ENCODE results near the gene UBE2H.
"Not testable (repeated sequence)": the region's sequence is repeated elsewhere in the genome, so short reads cannot be mapped to it uniquely, and the experiment has no call there.

Gene UBE2H

DNA sequence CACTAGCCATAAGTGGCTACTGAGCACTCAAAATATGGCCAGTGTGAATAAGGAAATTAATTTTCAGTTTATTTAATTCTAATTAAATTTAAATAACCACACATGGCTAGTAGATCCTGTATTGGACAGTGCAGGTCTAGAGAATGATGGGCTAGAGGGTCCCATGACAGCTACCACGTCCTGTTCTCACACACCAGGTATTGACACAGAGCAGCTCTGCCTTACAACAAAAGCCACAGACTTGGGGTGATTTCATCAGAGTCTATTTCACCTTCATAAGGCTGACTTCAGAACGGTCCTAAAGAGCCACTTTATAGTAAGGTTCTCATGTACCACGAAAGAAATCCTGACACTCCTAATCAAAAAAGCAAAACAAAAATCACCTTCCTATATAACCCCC, 111.3 kb downstream of the UBE2H start:
- no peak overlapping the region for H3K27ac ChIP-seq
- TF ChIP-seq ZFX (IDR thresholded peaks at IDR 0.05): no peak
- TF ChIP-seq, protein P1, sequence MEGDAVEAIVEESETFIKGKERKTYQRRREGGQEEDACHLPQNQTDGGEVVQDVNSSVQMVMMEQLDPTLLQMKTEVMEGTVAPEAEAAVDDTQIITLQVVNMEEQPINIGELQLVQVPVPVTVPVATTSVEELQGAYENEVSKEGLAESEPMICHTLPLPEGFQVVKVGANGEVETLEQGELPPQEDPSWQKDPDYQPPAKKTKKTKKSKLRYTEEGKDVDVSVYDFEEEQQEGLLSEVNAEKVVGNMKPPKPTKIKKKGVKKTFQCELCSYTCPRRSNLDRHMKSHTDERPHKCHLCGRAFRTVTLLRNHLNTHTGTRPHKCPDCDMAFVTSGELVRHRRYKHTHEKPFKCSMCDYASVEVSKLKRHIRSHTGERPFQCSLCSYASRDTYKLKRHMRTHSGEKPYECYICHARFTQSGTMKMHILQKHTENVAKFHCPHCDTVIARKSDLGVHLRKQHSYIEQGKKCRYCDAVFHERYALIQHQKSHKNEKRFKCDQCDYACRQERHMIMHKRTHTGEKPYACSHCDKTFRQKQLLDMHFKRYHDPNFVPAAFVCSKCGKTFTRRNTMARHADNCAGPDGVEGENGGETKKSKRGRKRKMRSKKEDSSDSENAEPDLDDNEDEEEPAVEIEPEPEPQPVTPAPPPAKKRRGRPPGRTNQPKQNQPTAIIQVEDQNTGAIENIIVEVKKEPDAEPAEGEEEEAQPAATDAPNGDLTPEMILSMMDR (conservative IDR thresholded peaks at IDR 0.05): no peak

DNA sequence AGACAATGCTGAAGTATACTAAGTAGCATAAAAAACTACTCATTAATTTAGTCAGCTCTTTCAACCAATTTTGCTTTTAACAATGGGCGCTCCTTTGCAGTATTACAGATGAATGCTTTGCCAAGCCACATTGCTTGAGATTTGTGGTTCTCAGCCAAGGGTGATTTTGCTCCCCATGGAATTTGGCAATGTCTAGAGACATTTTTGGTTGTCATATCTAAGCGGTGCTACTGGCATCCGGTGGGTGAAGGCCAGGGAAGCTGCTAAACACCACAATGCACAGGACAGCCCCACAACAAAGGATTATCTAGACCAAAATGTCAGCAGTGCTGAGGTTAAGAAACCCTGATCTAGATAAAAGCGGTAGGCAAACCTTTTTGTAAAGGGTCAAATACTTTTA, 112.0 kb downstream of the UBE2H start:
- TF ChIP-seq ZFX (IDR thresholded peaks at IDR 0.05): no peak
- TF ChIP-seq, protein P1 (conservative IDR thresholded peaks at IDR 0.05): no peak

DNA sequence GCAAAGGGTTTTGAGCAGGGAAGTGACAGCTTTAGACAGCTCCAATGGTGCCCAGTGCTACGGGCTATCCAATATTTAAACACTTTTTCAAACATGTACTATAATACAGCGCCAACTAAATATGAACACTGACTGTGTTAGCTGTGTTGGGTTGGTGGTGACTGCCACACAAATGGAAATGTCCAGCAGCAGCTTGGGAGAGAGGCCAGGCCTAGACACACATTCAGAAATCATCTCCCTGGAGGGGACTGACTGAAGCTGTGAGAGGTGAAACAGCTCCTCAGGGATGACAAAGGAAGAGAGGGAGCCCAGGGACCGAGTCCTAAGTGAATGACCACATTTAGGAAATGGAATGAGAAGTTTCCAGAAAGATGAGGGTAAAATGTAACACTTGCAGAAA, 115.8 kb downstream of the UBE2H start:
- TF ChIP-seq ZFX (IDR thresholded peaks at IDR 0.05): no peak
- TF ChIP-seq, protein P1 (conservative IDR thresholded peaks at IDR 0.05): no peak
- no peak overlapping the region for H3K27ac ChIP-seq

More for the DNA sequence above, 112.0 kb downstream of the UBE2H start:
- no peak overlapping the region for H3K27ac ChIP-seq

DNA sequence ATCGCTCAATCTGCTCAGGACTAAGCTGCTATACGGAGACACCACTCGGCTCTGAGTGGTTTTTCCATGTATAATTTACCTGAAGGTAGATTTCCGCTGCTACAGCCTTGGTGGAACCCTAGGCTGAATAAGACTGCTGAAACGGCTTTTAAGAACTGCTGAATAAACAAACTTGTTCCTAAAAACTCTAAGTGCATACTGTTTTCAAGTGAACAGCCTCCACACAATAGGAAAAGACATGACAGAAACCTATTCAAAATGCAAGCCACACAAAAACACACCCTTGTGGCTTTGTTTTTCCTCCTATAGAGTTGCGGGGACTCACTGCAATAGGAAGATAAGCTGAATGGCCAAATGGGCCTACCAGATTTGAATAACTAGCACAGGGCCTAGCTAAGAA, 117.2 kb downstream of the UBE2H start:
- TF ChIP-seq, protein P1 (conservative IDR thresholded peaks at IDR 0.05): no peak
- no peak for TF ChIP-seq ZFX (IDR thresholded peaks at IDR 0.05)
- no peak overlapping the region for H3K27ac ChIP-seq

DNA sequence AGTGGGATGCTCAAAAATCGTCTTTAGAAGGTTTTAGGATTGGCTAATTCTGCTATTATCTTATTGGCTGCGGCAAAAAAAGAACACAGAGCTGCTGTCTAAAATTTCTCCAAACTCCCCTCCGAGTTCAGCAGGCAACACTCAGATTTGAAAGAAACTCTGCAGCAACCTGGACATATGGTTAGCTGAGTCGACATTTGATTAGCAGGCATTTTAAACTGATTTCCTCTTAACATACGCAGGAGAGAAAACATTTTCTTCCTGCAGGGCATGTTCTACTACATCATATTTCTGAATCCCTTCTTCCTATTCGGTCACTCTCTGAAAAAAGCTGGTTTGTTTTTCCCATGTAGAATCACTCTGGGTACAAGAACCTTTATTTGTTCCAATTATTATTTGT, 119.4 kb downstream of the UBE2H start:
- H3K27ac ChIP-seq: not testable (repeated sequence)

DNA sequence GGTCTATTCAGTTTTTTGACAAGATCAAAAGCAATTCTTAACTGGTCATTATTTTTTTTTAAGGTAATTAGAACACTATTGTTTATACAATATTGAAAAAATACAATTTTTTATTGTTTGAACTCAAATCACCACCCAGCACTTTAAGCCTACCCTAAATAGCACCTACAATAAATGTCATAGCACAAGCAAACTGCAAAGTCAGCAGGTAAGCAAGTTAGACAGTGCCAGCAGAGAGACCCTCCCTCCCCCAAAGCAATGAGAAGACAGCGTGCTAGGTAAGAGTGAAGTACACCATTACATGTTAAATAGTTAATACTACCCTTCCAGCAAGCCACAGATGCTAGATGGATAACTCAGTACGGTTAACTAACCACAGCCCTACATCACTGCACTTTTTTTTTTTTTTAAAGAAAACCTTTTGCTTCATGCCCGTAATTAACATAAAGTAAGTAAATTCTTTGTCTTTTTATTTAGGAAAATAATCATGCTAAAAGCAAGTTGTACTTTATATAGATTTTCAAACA, 120.0 kb downstream of the UBE2H start:
- no peak for TF ChIP-seq ZFX (IDR thresholded peaks at IDR 0.05)

DNA sequence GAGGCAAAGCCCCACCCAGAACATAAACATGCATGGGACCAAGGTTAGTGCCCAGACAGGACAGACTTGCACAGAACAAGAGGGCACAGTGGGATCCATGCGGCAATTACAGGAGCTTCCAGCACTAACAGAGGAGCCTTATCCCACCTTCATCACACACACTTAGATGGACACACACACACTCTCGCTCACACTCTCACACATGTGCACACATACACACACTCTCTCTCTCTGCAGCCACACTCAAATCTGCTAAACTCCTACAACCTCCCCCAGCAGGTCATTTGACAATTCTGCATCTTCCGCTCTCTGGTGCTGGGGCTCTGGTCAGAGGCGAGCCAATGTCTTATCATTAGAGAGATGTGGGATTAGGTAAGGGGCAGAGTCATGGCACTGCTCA, 120.5 kb downstream of the UBE2H start:
- H3K27ac ChIP-seq: no peak overlapping the region
- TF ChIP-seq, protein P1 (conservative IDR thresholded peaks at IDR 0.05): no peak
- no peak for TF ChIP-seq ZFX (IDR thresholded peaks at IDR 0.05)

More for the DNA sequence above, 120.0 kb downstream of the UBE2H start:
- no peak overlapping the region for H3K27ac ChIP-seq

DNA sequence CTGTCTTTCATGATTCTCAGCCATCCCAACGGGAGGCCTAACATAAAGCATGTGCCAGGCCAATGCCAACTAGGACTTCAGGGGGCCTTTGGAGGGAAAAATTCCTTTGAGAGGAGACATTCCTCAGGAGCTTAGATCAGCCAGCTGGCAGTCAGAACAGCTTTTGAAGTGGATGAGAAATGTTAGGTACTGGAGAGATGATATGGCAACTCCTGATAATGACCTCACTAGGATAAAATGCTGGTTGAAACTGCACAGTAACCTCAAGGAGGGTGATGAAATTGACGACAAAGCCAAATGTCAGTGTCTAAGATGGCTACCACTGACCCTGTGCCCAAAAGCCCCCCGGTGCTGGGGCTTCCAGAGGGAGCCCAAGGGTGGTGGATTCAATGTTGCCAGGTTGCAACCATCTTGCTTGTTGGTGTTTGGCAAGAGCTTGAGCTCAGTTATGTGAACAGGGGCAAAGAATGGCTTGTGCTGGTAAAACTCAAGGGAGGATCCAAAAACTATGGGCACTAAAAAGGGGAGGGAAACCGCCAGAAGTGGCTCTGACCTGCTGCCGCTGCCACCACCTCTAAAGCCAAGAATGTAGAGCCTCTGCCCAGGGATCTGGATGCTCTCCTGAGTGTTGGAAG, 121.2 kb downstream of the UBE2H start:
- TF ChIP-seq, protein P1 (conservative IDR thresholded peaks at IDR 0.05): no peak
- TF ChIP-seq ZFX (IDR thresholded peaks at IDR 0.05): no peak
- H3K27ac ChIP-seq: no peak overlapping the region

All from C4-2B (cell line).